Measurements from ENCODE around the gene GPLD1. TPM values are rescaled to one million over a fixed set of nuclear protein-coding genes. Genes with fewer than 3 reads are reported as not detected.

Gene GPLD1, protein sequence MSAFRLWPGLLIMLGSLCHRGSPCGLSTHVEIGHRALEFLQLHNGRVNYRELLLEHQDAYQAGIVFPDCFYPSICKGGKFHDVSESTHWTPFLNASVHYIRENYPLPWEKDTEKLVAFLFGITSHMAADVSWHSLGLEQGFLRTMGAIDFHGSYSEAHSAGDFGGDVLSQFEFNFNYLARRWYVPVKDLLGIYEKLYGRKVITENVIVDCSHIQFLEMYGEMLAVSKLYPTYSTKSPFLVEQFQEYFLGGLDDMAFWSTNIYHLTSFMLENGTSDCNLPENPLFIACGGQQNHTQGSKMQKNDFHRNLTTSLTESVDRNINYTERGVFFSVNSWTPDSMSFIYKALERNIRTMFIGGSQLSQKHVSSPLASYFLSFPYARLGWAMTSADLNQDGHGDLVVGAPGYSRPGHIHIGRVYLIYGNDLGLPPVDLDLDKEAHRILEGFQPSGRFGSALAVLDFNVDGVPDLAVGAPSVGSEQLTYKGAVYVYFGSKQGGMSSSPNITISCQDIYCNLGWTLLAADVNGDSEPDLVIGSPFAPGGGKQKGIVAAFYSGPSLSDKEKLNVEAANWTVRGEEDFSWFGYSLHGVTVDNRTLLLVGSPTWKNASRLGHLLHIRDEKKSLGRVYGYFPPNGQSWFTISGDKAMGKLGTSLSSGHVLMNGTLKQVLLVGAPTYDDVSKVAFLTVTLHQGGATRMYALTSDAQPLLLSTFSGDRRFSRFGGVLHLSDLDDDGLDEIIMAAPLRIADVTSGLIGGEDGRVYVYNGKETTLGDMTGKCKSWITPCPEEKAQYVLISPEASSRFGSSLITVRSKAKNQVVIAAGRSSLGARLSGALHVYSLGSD
- polyA plus RNA-seq (2014; cell fraction: cytosol; rRNA removed), result 2.7 and 3.0 TPM in 2 replicates
- polyA plus RNA-seq (2014; cell fraction: nucleus; rRNA removed), result 1.7 and 6.6 TPM in 2 replicates

DNA sequence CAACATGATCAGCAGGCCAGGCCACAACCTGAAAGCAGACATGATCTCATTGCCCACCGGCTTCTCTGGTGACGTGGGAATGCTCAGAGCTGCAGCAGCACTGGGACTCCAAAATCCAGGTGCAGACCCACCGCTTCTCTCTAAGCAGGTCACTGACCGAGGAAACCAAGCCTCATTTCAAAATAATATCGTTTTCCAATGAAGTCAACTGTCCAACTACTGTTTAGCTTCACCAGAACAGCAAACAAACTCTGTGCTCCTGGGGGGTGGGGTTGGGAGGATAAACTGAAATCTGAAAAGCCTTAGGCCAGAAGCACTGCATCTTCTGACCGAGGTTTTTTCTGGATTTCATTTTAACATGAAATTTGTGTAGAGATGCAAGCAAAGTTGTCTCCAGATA, at the start of gene GPLD1:
Gene GPLD1 (minus strand): TSS at position 109 of the 400 bp plus-strand sequence. CDS start 67 bp downstream, at position 42.
- no peak for DNase-seq (ENCODE audit: low spot score)

DNA sequence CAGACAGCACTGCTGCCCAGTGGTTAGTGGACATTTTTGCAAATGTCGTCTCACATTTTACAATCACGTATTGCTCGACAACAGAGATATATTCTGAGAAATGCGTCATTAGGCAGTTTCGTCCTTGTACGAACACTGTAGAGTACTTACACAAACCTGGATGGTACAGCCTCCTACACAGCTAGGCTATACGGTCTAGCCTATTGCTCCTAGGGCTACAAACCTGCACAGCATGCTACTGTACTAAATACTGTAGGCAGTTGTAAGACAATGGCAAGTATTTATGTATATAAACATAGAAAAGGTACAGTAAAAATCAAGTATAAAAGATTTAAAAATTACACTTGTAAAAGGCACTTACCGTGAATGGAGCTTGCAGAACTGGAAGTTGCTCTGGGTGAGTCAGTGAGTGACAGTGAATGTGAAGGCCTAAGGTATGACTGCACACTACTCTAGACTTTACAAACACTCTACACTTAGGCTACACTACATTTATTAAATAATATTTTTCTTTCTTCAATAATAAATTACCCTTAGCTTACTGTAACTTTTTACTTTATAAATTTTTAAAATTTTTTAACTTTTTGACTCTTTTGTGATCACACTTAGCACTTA, 48.5 kb upstream of the GPLD1 start:
- DNase-seq (ENCODE audit: low spot score), result no peak

DNA sequence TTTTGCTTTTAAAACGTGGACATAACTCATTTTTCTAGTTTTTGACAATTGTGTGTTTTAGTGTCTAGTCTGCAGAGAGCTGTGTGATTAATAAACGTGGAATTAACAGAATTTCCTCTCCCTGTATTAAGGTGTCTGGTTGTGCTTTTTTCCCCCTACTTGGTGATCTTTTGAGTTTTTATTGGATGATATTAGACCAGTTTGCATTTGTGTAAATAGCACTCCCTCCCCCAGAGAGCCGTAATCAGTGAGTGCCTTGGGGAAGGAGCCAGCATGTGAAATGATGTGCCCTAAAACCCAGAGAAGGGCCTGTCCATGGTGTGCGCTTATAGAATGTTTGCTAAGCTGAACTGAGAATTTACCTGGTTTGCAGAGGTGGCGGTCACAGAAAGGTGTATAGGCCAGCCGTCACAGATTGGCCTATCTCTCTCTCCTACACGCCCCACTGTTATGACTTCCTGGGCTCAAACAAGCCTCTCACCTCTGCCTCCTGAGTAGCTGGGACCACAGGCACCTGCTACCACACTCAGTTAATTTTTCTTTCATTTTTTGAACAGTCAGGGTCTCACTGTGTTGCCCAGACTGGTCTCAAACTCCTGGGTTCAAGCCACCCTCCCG, 47.8 kb upstream of the GPLD1 start:
- DNase-seq (ENCODE audit: low spot score), result no peak

DNA sequence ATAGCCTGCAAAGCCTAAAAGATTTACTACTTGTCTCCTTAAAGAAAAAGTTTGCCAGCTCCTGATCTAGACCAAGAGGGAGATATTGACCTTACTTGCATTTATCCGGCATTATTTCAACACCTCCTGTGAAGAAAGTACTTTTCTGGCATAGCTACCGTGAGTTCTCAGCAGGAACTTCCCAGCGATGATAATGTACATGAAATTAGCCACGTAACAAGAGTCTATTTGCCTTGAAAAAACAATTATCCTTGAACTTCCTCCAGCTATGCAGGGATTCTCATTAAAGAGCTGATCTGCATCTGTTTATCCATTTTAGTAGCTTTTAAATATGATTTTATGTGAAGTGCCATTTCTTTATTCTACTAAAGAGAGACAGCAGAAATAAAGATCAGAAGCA, 47.1 kb upstream of the GPLD1 start:
- DNase-seq (ENCODE audit: low spot score), result no peak

DNA sequence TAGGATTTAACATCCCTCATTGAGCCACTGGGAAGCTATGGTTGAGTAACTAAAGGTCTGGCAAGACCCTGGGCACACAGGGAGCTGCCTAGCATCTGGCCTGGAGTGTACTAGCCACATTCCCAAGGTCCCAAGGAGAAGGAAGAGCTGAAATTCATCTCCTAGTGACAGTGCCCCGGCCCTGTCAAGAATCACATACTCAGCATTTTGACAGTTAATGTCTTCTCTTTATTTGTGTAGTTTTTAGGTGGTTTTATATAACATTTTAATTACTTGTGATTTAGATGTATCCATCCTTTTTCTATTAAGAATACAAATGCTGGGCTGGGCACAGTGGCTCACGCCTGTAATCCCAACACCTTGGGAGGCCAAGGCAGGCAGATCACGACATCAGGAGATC, 45.8 kb upstream of the GPLD1 start:
- no peak for DNase-seq (ENCODE audit: low spot score)

DNA sequence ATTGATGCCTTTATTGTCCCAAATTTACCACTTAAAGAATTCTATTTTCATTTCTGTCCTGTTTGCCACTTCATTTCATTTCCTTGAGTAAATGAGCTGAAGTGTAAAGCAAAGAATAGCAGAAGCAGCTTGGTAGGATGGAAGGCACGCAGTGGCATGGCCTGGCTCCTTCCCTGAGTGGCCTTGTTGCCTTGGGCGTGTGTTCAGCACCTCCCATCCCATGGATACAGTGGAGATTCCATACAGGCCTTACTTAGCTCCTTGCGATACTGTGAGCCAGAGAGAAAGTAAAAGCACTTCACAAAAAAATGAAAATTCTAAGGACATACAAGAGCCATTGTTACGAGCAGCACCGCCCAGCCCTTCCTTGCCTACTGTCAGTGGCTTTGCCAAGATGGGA, 45.0 kb upstream of the GPLD1 start:
- no peak for DNase-seq (ENCODE audit: low spot score)

DNA sequence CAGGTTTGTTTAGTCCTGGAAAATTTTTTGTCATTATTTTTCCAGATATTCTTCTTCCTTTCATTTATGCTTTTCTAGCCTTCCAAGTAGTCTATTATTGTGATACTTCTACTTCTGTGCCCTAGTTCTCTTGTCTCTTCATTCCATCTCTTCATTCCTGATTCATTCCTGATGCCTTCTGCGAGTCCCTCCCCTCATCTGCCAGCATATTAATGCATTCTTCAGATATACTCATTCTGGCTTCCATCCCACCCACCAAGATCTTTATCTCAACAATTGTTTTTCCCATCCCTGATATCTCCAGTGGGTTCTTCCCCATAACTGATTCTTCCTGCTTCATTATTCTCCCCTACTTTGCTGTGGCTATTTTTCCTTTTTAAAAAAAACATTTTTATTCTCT, 40.6 kb upstream of the GPLD1 start:
- no peak for DNase-seq (ENCODE audit: low spot score)

DNA sequence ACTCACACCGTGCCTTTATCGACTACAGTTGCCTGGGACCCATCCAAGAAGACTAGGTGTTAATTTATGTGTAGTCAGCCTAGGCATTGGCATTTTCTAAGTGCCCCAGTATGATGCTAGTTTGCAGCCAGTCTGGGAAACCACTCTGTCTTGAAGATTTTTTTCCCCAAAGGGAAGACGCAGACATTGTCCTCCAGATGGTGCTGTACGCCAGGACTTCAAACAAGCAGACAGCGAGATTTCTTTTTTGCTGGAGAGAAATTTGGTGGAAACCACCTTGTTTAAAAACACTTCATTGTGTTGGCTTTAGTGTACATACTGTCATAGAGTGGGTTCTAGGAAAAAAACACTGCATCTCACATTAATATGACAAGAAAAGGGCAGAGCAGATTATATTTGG, 35.4 kb upstream of the GPLD1 start:
- peak; percentile 46 for DNase-seq (ENCODE audit: low spot score)

DNA sequence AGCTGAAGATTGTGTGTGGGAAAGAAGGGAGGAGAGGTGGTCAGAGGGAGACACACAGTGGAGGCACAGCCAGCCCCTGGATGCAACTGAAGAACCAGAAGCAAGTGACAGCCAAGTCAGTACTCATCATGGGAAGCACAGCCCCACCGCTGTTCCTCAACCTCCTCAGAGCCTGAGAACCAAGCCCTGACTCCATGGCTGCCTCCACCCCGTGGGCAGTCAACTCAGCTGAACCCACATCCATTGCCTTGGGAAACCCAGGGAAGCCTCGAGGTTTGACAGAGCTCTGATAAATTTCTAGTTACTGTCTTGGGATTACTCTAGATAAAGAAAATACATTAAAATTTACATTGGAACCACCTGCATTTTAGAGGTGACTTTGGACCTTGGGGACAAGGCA, 35.0 kb upstream of the GPLD1 start:
- DNase-seq (ENCODE audit: low spot score), result no peak

DNA sequence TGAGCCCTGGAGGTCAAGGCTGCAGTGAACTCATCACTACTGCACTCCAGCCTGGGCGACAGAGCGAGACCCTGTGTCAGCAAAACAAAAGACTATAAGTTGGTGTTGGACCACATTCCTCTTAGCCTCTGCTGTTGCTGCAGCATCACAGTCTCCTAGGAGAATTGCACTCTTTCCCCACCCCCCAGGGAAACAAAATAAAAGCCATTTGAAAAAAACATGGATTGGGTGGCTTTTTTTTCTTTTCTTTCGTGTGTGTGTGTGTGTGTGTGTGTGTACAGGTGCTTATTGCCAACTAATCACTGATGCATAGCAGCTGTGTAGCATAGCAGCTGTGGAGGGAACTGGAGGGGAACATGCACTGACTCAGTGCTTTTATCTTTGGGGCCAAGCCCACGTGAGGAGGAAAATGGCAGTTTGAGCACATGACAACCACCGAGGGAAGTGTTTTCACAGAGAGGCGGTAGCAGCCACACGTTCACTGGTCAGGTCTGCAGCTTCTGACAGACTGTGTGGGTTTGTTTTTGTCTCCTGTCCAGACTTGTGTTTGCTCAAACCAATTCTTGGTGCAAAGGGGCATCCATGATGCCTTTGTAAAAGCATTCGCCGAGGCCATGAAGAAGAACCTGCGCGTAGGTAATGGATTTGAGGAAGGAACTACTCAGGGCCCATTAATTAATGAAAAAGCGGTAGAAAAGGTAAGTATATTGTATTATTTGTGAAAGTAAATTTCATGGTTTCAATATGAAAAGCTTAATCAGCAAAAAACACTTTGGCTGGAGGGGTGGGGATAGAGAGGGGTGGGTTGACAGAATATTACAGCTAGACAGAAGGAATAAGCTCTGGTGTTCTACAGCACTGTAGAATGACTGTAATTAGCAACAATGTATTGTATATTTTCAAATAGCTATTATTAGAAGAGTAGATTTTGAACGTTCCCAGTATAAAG, 33.1 kb upstream of the GPLD1 start:
- no peak for DNase-seq (ENCODE audit: low spot score)

DNA sequence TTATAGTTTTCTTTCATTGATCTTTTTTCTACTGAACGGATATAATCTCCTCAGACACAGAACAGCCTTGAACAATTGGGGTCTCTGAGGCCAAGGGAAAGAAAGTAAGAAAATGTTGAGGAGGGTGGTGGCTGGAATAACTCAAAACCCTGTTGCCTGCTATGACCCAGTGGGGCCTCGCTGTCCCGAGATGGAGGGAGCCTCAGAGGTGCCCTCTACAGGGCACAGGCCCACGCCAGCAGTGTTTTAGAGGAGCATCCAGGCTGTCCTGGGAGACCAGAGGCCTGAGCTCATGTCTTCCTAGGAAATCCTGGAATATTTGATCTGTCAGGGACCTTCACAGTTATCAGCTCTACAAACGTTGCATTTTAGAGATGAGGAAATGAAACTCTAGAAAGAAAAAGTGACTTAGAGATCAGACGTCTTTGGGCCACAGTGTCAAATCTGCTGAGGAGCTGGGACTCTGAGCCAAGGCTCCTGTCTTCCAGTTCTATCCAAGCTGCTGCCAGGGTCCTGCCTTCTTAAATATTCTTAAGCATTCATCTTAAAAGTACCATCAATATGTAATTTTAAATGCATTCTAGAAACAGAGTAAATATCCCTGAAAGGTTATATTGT, 31.7 kb upstream of the GPLD1 start:
- DNase-seq (ENCODE audit: low spot score), result peak; percentile 46

DNA sequence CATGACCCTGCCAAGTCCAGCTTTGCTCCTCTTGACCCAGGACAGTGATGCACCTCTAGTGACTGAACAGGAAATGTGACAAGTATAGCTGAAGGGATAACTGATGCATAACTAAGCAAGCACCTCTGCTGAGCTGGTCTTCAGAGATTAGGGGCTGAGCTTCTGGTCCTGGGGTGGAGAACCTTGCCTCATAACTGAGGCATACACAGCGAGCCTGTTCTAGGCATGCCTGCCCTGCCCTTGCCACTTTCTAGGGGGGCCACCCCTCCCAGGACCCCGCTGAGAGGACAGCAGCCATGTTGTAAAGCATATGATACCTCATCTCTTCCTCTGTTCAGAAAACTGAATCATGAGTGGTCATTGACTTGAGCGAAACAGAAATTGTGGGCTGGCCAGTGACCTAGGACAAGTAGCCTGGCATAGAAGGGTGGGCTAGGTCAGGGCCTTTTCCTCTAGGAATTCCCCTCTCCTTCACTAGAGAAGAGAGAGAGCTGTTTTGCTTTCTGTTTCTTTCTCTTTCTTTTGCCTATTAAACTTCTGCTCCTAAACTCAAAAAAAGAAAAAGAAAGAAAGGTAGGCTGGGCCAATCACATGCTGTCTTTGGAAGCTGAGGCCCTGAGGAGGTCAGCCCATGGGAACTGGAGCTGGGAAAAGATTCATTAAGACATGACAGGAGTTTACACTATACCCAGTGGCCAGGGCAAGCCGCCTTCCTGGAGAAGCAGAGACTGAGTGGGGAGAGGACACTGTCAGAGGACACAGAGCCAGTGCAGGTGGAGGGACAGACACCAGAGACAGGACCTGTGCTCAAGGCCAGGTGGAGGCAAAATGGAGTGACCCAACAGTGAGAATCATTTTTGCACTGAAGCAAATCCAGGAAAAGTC, 28.5 kb upstream of the GPLD1 start:
- DNase-seq (ENCODE audit: low spot score), result no peak

DNA sequence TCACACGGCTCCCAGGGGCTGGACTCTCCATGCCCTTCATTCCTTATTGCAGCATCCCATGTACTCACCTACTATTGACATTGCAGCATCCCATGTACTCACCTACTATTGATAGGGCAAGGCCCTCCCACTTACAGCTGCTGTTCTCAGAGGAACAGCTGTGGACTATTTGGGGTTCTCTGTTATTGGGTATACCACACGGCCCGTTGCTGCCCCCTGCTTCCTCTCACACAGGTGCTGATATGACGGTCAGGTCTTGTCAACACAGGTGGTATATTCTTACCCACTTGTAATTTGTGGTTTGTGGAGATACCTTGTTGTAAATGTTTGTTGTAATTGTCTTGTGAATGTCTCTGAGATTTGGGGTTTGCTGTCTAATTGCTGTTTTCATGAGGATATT, 24.2 kb upstream of the GPLD1 start:
- DNase-seq (ENCODE audit: low spot score), result no peak

DNA sequence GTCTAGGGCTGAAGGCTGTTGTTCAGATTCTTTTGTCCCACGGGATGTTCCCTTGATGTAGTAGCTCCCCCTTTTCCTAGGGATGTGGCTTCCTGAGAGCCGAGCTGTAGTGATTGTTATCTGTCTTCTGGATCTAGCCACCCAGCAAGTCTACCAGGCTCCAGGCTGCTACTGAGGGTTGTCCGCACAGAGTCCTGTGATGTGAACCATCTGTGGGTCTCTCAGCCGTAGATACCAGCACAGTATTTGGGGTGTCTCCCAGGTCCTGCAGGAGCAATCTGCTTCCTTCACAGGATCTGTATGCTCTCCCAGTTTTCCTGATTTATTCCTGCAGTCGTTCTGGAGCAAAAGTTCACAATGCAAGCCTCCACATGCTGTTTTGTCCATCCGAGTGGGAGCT, 22.6 kb upstream of the GPLD1 start:
- DNase-seq (ENCODE audit: low spot score), result peak; percentile 16

DNA sequence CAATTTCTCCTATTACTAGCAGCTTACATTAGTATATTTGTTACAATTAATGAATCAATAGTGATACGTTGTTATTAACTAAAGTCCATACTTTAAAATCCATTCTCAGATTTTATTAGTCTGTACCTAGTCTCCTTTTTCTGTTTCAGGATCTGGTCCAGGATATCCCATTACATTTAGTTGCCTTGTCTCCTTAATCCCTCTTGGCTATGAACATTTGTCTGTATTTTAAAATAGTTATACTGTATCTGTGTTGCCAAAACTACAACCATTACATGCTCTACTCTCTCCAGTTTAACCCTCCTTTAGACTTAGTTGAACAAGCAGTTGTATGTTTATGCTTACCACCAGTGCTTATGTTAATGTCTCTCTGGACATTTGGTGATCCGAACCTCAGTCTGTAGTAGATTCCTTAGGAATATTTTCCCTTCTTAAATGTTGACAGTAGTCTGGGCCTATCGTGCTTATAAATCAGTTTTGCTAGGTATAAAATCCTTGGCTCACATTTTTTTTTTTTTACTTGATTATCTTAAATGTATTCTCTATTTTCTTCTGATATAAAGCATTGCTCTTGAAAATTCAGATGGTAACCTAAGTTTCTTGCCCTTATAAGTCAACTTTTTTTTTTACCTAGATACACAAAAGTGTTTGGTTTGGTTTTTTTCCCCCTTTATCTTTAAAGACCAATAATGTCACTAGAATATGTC, 17.6 kb upstream of the GPLD1 start:
- no peak for DNase-seq (ENCODE audit: low spot score)

DNA sequence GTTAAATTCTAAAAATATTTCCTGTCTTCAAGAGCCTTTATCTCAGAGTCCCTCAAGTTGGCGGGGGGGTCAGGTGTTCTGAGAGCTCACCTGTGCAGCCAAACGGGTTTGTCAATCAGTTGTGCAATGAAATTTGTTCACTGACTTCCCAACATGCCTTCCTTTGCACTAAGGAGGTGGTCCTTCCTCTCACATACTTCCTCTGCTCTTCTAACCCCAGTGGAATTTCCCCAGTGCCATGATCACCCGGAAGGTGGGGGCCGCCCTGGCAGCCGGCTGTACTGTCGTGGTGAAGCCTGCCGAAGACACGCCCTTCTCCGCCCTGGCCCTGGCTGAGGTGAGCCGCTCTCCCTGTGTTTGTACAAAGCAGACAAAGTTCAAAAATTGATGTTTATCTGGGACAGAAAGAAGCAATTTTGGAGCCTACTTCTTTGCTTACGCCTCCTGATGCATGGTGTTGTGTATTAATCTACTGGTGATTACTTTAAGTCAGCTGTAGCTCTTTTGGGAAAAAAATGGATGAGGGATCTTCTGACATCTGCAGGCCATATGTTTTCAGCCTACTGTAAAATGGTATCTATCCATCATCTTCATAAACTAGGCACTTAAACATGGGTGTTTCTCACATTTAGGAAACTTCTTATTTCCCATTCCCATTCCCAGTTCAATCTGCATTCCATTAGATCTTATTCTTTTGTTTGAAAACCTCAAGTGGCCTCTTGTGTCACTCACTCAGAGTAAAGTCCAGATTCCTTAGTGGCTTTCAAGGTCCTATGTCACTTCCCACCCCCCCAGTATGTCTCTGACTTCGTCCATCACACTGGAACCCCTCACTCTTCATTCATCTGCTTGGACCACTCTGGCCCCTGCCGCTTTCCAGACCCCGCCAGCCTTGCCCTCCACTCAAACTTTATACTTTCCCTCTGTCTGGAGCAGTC, 15.5 kb upstream of the GPLD1 start:
- DNase-seq (ENCODE audit: low spot score), result no peak

DNA sequence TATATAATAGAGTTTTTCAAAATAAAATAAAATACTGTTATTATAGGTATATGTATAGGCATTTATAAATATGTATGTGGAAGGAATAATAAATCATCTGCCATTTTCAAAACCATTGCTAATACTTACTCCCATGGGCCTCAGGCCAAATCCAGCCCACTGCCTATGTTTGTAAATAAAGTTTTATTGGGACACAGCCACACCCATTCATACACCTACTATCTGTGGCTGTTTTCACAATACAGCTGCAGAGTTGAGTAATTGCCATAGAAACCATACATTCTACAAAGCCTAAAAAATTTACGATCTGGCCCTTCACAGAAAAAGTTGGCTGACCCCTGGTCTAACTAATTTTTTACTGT, 14.9 kb upstream of the GPLD1 start:
- DNase-seq (ENCODE audit: low spot score), result no peak
